Measurements from ENCODE around the gene SMIM5. TPM values are rescaled to one million over a fixed set of nuclear protein-coding genes. Genes with fewer than 3 reads are reported as not detected.

SMIM5 gene
- total and polyA plus RNA-seq, 7 donors, result 0.82 to 29.6 (median 5.5) TPM

- H3K4me1 ChIP-seq, result peaks cover 0 to 32% (median 23%) of the 10 kb centered on the region in 4 donors
- no peak for TF ChIP-seq EP300 (IDR thresholded peaks at IDR 0.05)
- TF ChIP-seq CTCF (IDR thresholded peaks at IDR 0.05), result no peak
- TF ChIP-seq POLR2A (IDR thresholded peaks at IDR 0.05), result no peak
- TF ChIP-seq POLR2AphosphoS5 (IDR thresholded peaks at IDR 0.05), result no peak
- peak overlapping the region; percentile 4 to 35 (median 32) for H3K4me3 ChIP-seq
- intact Hi-C loops (cut with DNase I), result no loop called here
- no peak for DNase-seq
- H3K36me3 ChIP-seq, result peaks cover 0 to 12% (median 0%) of the 10 kb centered on the region in 4 donors
- WGBS, 2 donors, result 87 to 88% methylated on average over 9 of the region's 9 CpGs
- no peaks in the 10 kb centered on the region for H3K9me3 ChIP-seq
- H3K27me3 ChIP-seq, result no peaks in the 10 kb centered on the region
- H3K27ac ChIP-seq, result peak overlapping the region; percentile 76 to 85 (median 82)
Measured at GRCh38 chr17:75634376-75634740, 1.1 kb downstream of the SMIM5 start.

- H3K4me3 ChIP-seq, result peak overlapping the region; percentile 4 to 35 (median 32)
- H3K9me3 ChIP-seq, result no peaks in the 10 kb centered on the region
- WGBS, 2 donors, result 83 to 90% methylated on average over 20 of the region's 20 CpGs
- no peaks in the 10 kb centered on the region for H3K27me3 ChIP-seq
- TF ChIP-seq POLR2A (IDR thresholded peaks at IDR 0.05) (no peak), CTCF (IDR thresholded peaks at IDR 0.05) (no peak), EP300 (IDR thresholded peaks at IDR 0.05) (no peak), POLR2AphosphoS5 (IDR thresholded peaks at IDR 0.05) (no peak)
- peak overlapping the region; percentile 76 to 85 (median 82) for H3K27ac ChIP-seq
- no peak for DNase-seq
- peaks cover 0 to 32% (median 23%) of the 10 kb centered on the region in 4 donors for H3K4me1 ChIP-seq
- H3K36me3 ChIP-seq, result peaks cover 0 to 11% (median 0%) of the 10 kb centered on the region in 4 donors
- intact Hi-C loops (cut with DNase I), result no loop called here
Measured at GRCh38 chr17:75634754-75635609, 1.7 kb downstream of the SMIM5 start.

GRCh38 chr17:75635610-75636202 is 2.5 kb downstream of the SMIM5 start:
- intact Hi-C loops (cut with DNase I), result no loop called here
- Histone ChIP-seq H3K27ac (peak overlapping the region in 3 of 4 donors; percentile 14 to 83 (median 82)), H3K4me1 (peaks cover 0 to 32% (median 23%) of the 10 kb centered on the region in 4 donors), H3K9me3 (no peaks in the 10 kb centered on the region), H3K27me3 (no peaks in the 10 kb centered on the region), H3K4me3 (peak overlapping the region in 3 of 4 donors; percentile 3 to 35 (median 5)), H3K36me3 (peaks cover 0 to 6% (median 0%) of the 10 kb centered on the region in 4 donors)
- no peak for TF ChIP-seq EP300 (IDR thresholded peaks at IDR 0.05)
- TF ChIP-seq POLR2AphosphoS5 (IDR thresholded peaks at IDR 0.05), result no peak
- no peak for TF ChIP-seq CTCF (IDR thresholded peaks at IDR 0.05)
- no peak for TF ChIP-seq POLR2A (IDR thresholded peaks at IDR 0.05)
- DNase-seq, result no peak
- 22 to 65% methylated on average over 16 of the region's 16 CpGs for WGBS, 2 donors

- Histone ChIP-seq H3K36me3 (peaks cover 0 to 12% (median 0%) of the 10 kb centered on the region in 4 donors), H3K9me3 (no peaks in the 10 kb centered on the region), H3K27ac (peak overlapping the region in 2 of 4 donors; percentile 82 to 83), H3K27me3 (no peaks in the 10 kb centered on the region), H3K4me1 (peaks cover 0 to 32% (median 23%) of the 10 kb centered on the region in 4 donors), H3K4me3 (no peak overlapping the region)
- intact Hi-C loops (cut with DNase I), result no loop called here
- TF ChIP-seq POLR2AphosphoS5 (IDR thresholded peaks at IDR 0.05), result no peak
- no peak for TF ChIP-seq EP300 (IDR thresholded peaks at IDR 0.05)
- TF ChIP-seq POLR2A (IDR thresholded peaks at IDR 0.05), result no peak
- TF ChIP-seq CTCF (IDR thresholded peaks at IDR 0.05), result no peak
- DNase-seq, result no peak
- WGBS, 2 donors, result 79 to 91% methylated on average over 19 of the region's 19 CpGs
Measured at GRCh38 chr17:75636381-75637142, 3.3 kb downstream of the SMIM5 start.
